Karpas-422 (cell line): ENCODE data around the gene ZNF763. TPM values are rescaled to one million over a fixed set of nuclear protein-coding genes. Genes with fewer than 3 reads are reported as not detected.
A peak's percentile ranks its signal among the peaks of the same experiment; 100 is the strongest.
"Not testable (repeated sequence)": the region's sequence is repeated elsewhere in the genome, so short reads cannot be mapped to it uniquely, and the experiment has no call there.

Experiments used
- DNase-seq: peaks from one replicate; pipeline ENCODE4 v3.0.0-alpha.2; 2015
- H2AFZ ChIP-seq: fragments of 200-600 bp; sonication (generic); 2 replicates; pipeline ENCODE4 v1.6.1; 2014; ENCODE audit warnings: antibody characterized with exemption, low read length, mixed read lengths
- H3K27ac ChIP-seq: fragments of 200-600 bp; sonication (generic); 2 replicates; pipeline ENCODE4 v1.5.1; 2014; ENCODE audit warnings: mild to moderate bottlenecking, low read length, moderate library complexity
- H3K27me3 ChIP-seq: fragments of 200-600 bp; sonication (generic); 2 replicates; pipeline ENCODE4 v1.6.1; 2014; ENCODE audit warnings: low read length, mixed read lengths
- H3K36me3 ChIP-seq: fragments of 200-600 bp; sonication (generic); 2 replicates; pipeline ENCODE4 v1.6.1; 2014; ENCODE audit warnings: low read length, mixed read lengths; ENCODE audit not compliant: insufficient read depth
- H3K4me1 ChIP-seq: fragments of 200-600 bp; sonication (generic); 2 replicates; pipeline ENCODE4 v1.6.1; 2014; ENCODE audit warnings: mild to moderate bottlenecking, low read length, mixed read lengths
- H3K4me2 ChIP-seq: fragments of 200-600 bp; sonication (generic); 2 replicates; pipeline ENCODE4 v1.6.1; 2014; ENCODE audit warnings: low read length, low read depth, mild to moderate bottlenecking; ENCODE audit not compliant: poor library complexity, severe bottlenecking
- H3K4me3 ChIP-seq: fragments of 200-600 bp; sonication (generic); 2 replicates; pipeline ENCODE4 v1.5.1; 2014; ENCODE audit warnings: mild to moderate bottlenecking, antibody characterized with exemption, low read length, mixed read lengths
- H3K79me2 ChIP-seq: fragments of 200-600 bp; sonication (generic); 2 replicates; pipeline ENCODE4 v1.6.1; 2014; ENCODE audit warnings: mild to moderate bottlenecking, low read length, mixed read lengths
- H3K9ac ChIP-seq: fragments of 200-600 bp; sonication (generic); 2 replicates; pipeline ENCODE4 v1.6.0; 2014; ENCODE audit warnings: low read length
- H3K9me2 ChIP-seq: fragments of 200-600 bp; sonication (generic), shearing (Covaris generic); replicated peaks from 2 replicates; pipeline ENCODE4 v1.6.0; 2014; ENCODE audit warnings: mild to moderate bottlenecking, low read length, moderate library complexity; ENCODE audit not compliant: insufficient read depth
- H3K9me3 ChIP-seq: fragments of 300-700, 200-600 bp; sonication (generic); 2 replicates; pipeline ENCODE4 v1.6.1; 2014; ENCODE audit warnings: low read length, mixed read lengths
- H4K20me1 ChIP-seq: fragments of 200-600 bp; sonication (generic); 2 replicates; pipeline ENCODE4 v1.6.1; 2014; ENCODE audit warnings: mild to moderate bottlenecking, antibody characterized with exemption, low read length, low read depth; ENCODE audit not compliant: insufficient read depth
- total RNA-seq: library from RNA; depleted of rRNA; stranded (reverse); fragments of >200 nt; shearing (Covaris generic); gene quantifications from 2 replicates; pipeline ENCODE4 v1.2.3, GENCODE V29; 2014; ENCODE audit warnings: low replicate concordance

ZNF763 gene
- total RNA-seq, 1 experiment from 2014 or later: 9.2 TPM

GRCh38 chr19:11949614-11950080 is 15.2 kb upstream of the ZNF763 start:
- not testable (repeated sequence) for H3K4me1 ChIP-seq, H3K27me3 ChIP-seq
- peaks cover 86% of the 10 kb centered on the region for H3K36me3 ChIP-seq

GRCh38 chr19:11950312-11950711 is 14.5 kb upstream of the ZNF763 start:
- peak overlapping the region; percentile 23 for H3K4me3 ChIP-seq

More at GRCh38 chr19:11949614-11950080, 15.2 kb upstream of the ZNF763 start:
- not testable (repeated sequence) for H2AFZ ChIP-seq, H3K27ac ChIP-seq, DNase-seq, H3K9ac ChIP-seq, H3K4me2 ChIP-seq, H4K20me1 ChIP-seq, H3K9me2 ChIP-seq
- Histone ChIP-seq H3K9me3 (peaks cover 70% of the 10 kb centered on the region), H3K4me3 (peak overlapping the region; percentile 23), H3K79me2 (peaks cover 11% of the 10 kb centered on the region)

GRCh38 chr19:11963566-11964355 is 1.1 kb upstream of the ZNF763 start:
- Histone ChIP-seq H3K79me2 (0 out of 2 replicates have a peak, but pooled peaks cover 5% of the 10 kb centered on the region), H4K20me1 (no peaks in the 10 kb centered on the region), H3K4me3 (peak overlapping the region; percentile 91), H3K4me2 (peak overlapping the region; percentile 85), H3K27ac (peak overlapping the region; percentile 63), H2AFZ (no peak overlapping the region), H3K27me3 (no peaks in the 10 kb centered on the region), H3K9me3 (no peaks in the 10 kb centered on the region), H3K4me1 (peaks cover 15% of the 10 kb centered on the region), H3K36me3 (no peaks in the 10 kb centered on the region), H3K9ac (peak overlapping the region; percentile 36), H3K9me2 (no peaks in the 10 kb centered on the region)
- DNase-seq: peak; percentile 90

More at GRCh38 chr19:11950312-11950711, 14.5 kb upstream of the ZNF763 start:
- H3K9me3 ChIP-seq: peaks cover 63% of the 10 kb centered on the region
- H3K9ac ChIP-seq: no peak overlapping the region
- H3K9me2 ChIP-seq: no peaks in the 10 kb centered on the region
- H4K20me1 ChIP-seq: no peaks in the 10 kb centered on the region
- H3K4me2 ChIP-seq: no peak overlapping the region
- no peak overlapping the region for H3K27ac ChIP-seq
- no peaks in the 10 kb centered on the region for H3K4me1 ChIP-seq
- H3K27me3 ChIP-seq: no peaks in the 10 kb centered on the region
- H2AFZ ChIP-seq: no peak overlapping the region
- no peak for DNase-seq
- H3K79me2 ChIP-seq: peaks cover 5% of the 10 kb centered on the region
- H3K36me3 ChIP-seq: peaks cover 79% of the 10 kb centered on the region

- Histone ChIP-seq H3K4me2 (peak overlapping the region; percentile 85), H3K9ac (peak overlapping the region; percentile 36), H3K27ac (peak overlapping the region; percentile 63), H3K27me3 (no peaks in the 10 kb centered on the region), H3K79me2 (0 out of 2 replicates have a peak, but pooled peaks cover 5% of the 10 kb centered on the region), H3K9me3 (no peaks in the 10 kb centered on the region), H3K4me1 (peaks cover 15% of the 10 kb centered on the region), H3K36me3 (peaks cover 4% of the 10 kb centered on the region; the same call in 1 of the 2 replicates), H3K9me2 (no peaks in the 10 kb centered on the region), H4K20me1 (no peaks in the 10 kb centered on the region), H2AFZ (no peak overlapping the region; the same call in 1 of the 2 replicates), H3K4me3 (peak overlapping the region; percentile 91)
- no peak for DNase-seq
Measured at GRCh38 chr19:11964496-11964857, 363 bp upstream of the ZNF763 start.

GRCh38 chr19:11970174-11970573 is 5.3 kb downstream of the ZNF763 start:
- peaks cover 20% of the 10 kb centered on the region for H3K36me3 ChIP-seq
- no peak overlapping the region for H3K9ac ChIP-seq
- no peak overlapping the region for H2AFZ ChIP-seq
- no peaks in the 10 kb centered on the region for H3K27me3 ChIP-seq
- H3K9me3 ChIP-seq: peaks cover 9% of the 10 kb centered on the region; the same call in 1 of the 2 replicates
- H3K4me2 ChIP-seq: no peak overlapping the region
- no peaks in the 10 kb centered on the region for H4K20me1 ChIP-seq
- no peak overlapping the region for H3K4me3 ChIP-seq
- H3K79me2 ChIP-seq: 0 out of 2 replicates have a peak, but pooled peaks cover 5% of the 10 kb centered on the region
- no peak overlapping the region for H3K27ac ChIP-seq
- H3K9me2 ChIP-seq: no peaks in the 10 kb centered on the region
- no peak for DNase-seq
- H3K4me1 ChIP-seq: peaks cover 4% of the 10 kb centered on the region

- peaks cover 20% of the 10 kb centered on the region for H3K36me3 ChIP-seq
- no peaks in the 10 kb centered on the region for H3K27me3 ChIP-seq
- no peak overlapping the region for H3K4me3 ChIP-seq
- H3K4me1 ChIP-seq: no peaks in the 10 kb centered on the region
- H2AFZ ChIP-seq: no peak overlapping the region
- H3K4me2 ChIP-seq: no peak overlapping the region
- no peak overlapping the region for H3K9ac ChIP-seq
- DNase-seq: no peak
- no peaks in the 10 kb centered on the region for H4K20me1 ChIP-seq
- H3K9me2 ChIP-seq: no peaks in the 10 kb centered on the region
- H3K9me3 ChIP-seq: peaks cover 14% of the 10 kb centered on the region
- no peaks in the 10 kb centered on the region for H3K79me2 ChIP-seq
- no peak overlapping the region for H3K27ac ChIP-seq
Measured at GRCh38 chr19:11971041-11971440, 6.2 kb downstream of the ZNF763 start.

GRCh38 chr19:11973019-11973810 is 8.4 kb downstream of the ZNF763 start:
- H3K79me2 ChIP-seq: no peaks in the 10 kb centered on the region
- H3K9me2 ChIP-seq: no peaks in the 10 kb centered on the region
- H2AFZ ChIP-seq: no peak overlapping the region
- H3K4me2 ChIP-seq: no peak overlapping the region
- H3K9me3 ChIP-seq: peaks cover 24% of the 10 kb centered on the region
- no peaks in the 10 kb centered on the region for H3K27me3 ChIP-seq
- H3K27ac ChIP-seq: no peak overlapping the region
- H3K9ac ChIP-seq: no peak overlapping the region
- H3K36me3 ChIP-seq: peaks cover 35% of the 10 kb centered on the region
- no peaks in the 10 kb centered on the region for H3K4me1 ChIP-seq
- no peak overlapping the region for H3K4me3 ChIP-seq
- no peak for DNase-seq
- no peaks in the 10 kb centered on the region for H4K20me1 ChIP-seq
